Skin epidermis (tissue), 12 donors: Measurements from ENCODE around the gene OLA1.

Experiments
- H3K27ac ChIP-seq, 21 experiments: fragments of 200-600 bp; sonication (generic) in 11 of 21; one replicate each; pipeline ENCODE4 v1.5.0; 2020; ENCODE audit warnings: mild to moderate bottlenecking in 3 of 21, inconsistent platforms in 2 of 21, moderate library complexity in 2 of 21
- H3K4me3 ChIP-seq, 7 experiments: fragments of 200-600 bp; sonication (generic) in 2 of 7; one replicate each; pipeline ENCODE4 v1.5.0; 2020; ENCODE audit warnings: inconsistent platforms in 2 of 7, mild to moderate bottlenecking in 2 of 7, moderate library complexity in 1 of 7

The OLA1 gene

DNA sequence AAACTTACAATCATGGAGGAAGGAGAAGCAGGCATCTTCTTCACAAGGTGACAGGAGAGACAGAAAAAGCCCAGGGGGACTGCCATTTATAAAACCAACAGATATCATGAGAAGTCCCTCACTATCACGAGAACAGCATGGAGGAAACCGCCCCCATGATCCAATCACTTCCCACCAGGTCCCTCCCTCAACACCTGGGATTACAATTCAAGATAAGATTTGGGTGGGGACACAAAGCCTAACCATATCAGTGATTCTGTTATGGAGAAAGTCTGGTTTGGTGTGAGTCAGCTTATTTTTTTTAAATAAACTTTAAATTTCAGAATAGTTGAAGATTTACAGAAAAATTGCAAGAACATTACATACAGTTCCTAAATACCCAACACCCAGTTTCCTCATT lies 198.4 kb downstream of the OLA1 start:
- H3K4me3 ChIP-seq = no peak overlapping the region

DNA sequence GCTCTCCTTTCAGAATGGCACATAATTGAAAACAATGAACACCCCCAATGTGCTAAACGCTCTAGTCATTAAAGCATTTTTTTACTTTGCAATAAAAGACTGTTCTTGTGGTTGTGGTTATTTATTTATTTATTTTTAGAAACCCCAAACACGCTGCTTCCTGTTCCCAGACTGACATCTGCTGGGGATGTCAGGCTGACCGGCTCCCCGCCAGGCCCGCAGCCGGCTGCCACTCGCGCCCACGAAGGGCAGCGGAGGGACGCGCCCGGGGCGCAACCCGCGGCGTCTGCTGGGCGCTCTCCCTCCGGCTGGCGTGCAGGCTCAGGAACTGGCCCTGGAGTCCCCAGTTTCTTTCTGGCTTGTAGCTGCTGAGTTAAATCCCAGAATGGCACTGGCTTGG lies 200.1 kb downstream of the OLA1 start:
- H3K4me3 ChIP-seq = no peak overlapping the region
- H3K27ac ChIP-seq = no peak overlapping the region

More for the DNA sequence above, 198.4 kb downstream of the OLA1 start:
- no peak overlapping the region for H3K27ac ChIP-seq

DNA sequence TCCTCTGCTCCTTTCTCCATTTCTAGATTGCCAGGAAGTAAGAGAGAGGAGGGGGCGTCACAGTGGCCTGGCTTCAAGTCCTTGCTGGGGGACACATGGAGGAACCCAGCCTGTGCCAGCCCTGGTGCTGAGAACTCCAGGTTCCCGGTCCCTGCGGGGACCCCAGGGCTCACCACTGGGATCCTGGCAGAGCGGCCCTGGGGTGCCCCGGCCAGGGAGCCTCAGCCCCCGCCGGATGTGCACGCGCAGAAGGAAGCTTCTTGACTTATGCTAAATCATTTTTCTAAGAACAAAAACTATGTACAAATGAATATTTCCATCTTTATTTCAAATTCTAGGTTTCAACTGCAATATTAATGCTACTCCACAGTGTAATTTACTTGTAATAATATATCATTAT lies 200.6 kb downstream of the OLA1 start:
- Histone ChIP-seq H3K27ac (no peak overlapping the region), H3K4me3 (no peak overlapping the region)

DNA sequence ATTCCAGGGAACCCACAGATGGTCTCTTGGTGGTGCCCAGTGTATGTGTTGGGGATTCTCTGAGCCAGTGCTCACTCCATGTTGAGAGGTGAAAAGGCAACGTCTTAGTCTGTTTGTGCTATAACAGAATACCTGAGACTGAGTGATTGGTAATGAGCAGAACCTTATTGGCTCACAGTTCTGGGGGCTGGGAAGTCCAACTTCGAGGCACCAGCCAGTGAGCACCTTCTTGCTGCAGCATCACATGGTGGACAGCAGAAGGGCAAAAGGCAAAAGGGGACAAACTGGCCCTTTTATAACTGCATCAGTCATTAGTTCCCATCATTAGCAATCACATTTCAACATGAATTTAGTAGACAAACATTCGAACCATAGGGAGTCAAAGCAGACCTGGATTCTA lies 202.2 kb downstream of the OLA1 start:
- H3K4me3 ChIP-seq = no peak overlapping the region
- H3K27ac ChIP-seq = no peak overlapping the region

DNA sequence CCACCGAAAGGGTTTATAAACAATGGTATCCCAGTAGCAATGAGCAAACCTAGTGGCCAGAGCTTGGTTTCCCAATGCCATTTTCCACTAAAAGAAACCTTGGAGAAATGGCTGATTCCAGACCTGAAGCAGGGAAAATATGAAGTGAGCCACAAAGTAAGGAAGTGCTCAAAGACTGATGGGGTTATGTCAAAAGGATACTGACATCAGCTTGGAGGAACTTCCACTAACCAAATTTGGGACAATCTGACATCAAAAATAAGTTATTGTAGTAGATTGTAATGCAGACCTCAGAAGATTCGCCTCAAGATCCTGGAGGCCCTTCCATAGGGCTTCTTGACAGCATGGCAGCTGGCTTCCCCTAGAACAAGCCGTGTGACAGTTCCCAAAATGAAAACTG lies 203.8 kb downstream of the OLA1 start:
- H3K4me3 ChIP-seq = no peak overlapping the region
- no peak overlapping the region for H3K27ac ChIP-seq

DNA sequence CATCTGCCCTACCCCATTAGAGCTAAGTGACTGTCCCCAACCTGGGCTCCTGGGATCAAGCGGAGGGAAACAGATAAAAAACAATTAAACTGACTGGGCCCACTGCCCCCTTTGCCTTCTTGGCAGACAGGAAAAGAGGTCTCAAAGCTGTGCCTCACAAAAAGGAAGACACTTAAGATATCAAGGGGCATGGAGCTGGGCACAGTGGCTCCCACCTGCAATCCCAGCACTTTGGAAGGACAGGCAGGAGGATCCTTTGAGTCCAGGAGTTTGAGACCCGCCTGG lies 208.0 kb downstream of the OLA1 start:
- no peak overlapping the region for H3K4me3 ChIP-seq
- H3K27ac ChIP-seq = peak overlapping the region in 3 of 21 experiments; percentile 81 to 89 (median 86)

DNA sequence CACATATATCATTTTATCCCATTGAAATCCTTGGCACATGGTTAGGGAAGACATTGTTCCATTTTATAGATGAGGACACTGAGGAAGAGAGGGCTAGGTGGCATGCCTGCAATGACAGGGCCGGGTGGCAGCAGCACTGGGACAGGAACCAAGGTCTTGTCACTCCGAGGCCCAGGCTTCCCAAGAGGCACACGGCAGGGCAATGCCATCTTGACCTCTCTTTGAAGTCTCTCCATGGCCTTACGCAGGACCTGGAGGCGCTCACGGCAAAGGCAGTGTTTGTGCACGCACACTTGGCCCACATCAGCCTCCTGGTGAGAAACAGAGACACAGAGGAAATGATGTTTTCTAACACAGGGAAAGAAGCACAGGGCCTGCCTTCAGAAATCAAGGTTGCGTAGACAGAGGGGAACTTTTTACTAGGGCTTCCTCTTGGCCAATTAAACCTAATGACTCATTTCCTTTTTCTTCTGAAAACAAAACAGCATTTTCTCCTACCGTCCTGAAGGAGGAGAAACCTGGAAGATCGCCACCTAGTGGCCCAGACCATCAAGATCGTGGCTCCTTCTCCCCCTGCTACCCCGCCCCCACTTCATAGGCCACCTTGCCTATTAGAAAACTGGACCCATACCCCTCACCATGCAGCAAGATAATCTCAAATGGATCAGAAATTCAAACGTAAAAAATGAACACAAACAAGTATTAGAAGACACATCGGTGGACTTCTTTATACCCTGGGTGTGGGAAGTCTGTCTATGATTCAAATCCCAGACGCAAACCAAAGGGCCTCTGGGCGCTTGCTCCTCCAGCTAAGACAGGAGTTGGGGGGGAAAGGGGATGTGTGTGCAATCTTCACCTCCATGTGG lies 208.5 kb downstream of the OLA1 start:
- Histone ChIP-seq H3K27ac (peak overlapping the region in 20 of 21 experiments; percentile 4 to 94 (median 82)), H3K4me3 (no peak overlapping the region)

DNA sequence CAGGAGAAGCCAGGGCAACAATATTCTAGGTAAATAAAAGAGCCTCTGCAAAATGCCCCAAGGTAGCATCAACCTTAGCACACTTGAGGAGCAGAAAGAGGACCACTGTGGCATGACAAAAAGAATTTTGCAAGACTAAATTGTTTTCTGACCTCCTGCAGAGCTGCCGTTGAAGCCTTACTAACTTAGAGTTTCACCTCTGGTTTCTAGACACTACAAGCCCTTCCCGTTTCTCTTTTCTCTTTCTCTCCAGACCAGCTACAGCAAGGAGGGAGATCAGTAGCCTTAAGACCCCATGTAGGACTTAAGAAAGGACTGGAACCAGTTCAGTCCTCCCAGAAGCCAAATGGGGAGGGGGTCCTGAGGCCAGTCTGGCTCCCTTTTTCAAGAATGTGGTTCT lies 209.9 kb downstream of the OLA1 start:
- no peak overlapping the region for H3K4me3 ChIP-seq
- H3K27ac ChIP-seq = peak overlapping the region in 8 of 21 experiments; percentile 14 to 89 (median 36)

DNA sequence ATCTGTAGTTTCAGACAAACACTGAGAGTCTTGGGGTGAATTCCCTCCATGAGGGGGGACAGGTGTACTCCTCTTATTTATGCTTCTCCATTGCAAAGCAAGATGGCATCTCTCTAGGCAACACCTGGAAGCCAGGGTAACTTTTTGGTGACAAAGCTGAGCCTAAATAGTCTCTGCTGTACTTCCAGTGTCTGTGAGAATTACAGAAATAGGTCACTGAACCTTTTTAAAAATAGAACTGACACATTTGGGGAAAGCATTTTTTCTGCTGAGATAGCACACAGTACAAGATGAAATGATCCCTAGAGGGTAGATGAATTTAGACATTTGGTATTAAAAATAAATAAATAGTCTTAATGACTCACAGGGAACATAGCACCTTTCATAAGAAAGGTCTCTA lies 211.5 kb downstream of the OLA1 start:
- Histone ChIP-seq H3K4me3 (no peak overlapping the region), H3K27ac (peak overlapping the region in 11 of 21 experiments; percentile 6 to 86 (median 50))

DNA sequence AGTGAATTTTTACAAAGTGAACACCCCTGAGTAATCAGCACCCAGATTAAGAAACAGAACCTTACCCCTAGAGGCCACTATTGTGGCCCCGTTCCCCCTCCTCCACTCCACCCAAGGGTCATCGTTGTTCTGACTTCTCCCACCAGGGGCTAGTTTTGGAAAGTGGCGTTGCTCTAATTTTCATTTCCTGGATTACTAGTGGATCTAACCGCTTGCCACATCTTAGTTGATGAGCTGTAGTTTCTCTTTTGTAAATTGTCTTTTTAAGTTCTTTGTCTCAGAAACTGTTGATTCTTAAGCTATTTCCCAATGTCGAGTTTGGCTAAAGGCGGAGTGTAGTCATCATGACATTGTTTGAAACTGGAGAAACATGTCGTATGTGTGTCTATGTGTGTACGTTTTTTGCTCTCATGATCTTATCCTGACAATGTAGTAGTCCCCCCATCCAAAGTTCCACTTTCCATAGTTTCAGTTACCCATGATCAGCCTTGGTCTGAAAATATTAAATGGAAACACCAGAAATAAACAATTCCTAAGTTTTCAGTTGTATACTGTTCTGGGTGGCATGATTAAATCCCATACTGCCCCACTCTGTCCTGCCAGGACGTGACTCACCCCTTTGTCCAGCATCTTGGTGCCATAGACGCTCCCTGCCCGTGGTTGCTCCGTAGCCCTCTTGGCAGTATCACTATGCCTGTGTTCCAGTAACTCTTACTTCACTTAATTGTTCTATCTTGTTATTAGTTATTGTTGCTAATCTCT lies 212.2 kb downstream of the OLA1 start:
- peak overlapping the region in 1 of 7 experiments; percentile 5 for H3K4me3 ChIP-seq
- H3K27ac ChIP-seq = peak overlapping the region in 14 of 21 experiments; percentile 7 to 86 (median 52)

DNA sequence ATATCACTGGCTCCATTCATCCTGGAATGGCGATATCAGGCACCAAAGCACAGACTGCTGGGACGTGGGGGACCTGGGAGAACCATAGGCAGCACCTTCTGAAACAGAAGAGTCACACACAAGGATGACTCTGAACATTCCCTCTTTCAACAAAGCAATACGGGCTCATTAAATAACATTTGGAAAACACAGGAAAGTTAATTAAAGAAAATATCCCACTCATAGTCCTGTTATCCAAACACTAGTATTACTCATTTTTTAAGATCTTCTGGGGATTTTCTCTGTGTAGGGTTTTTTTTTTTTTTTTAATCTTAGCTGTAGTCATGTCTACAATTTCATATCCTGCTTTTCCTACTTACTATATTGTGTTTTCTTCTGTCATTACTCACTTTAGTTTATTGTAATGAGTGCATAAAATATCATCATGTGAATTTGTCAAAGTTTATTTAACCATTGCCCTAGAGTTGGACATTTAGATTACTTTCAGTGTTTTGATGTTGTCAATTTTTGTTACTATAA lies 213.2 kb downstream of the OLA1 start:
- no peak overlapping the region for H3K27ac ChIP-seq
- H3K4me3 ChIP-seq = no peak overlapping the region

DNA sequence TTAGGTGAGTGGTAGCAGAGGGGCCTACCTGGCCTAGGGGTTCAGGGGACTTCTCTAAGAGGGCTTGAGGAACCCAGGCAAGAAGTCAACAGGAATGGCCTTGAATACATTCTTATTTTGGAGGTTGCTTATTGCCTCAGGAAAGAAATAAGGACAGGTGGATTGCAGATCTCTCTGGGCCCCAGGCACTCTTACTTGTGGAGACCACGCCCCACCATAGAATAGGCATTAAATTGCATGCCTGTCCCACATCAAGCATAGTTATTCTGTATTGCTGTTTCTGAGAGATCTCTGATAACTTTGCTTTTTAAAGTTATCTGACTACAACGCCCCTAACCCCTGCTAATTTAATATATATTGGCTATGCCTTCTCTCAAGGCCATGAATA lies 215.2 kb downstream of the OLA1 start:
- H3K27ac ChIP-seq = peak overlapping the region in 3 of 21 experiments; percentile 23 to 71 (median 67)
- H3K4me3 ChIP-seq = no peak overlapping the region

DNA sequence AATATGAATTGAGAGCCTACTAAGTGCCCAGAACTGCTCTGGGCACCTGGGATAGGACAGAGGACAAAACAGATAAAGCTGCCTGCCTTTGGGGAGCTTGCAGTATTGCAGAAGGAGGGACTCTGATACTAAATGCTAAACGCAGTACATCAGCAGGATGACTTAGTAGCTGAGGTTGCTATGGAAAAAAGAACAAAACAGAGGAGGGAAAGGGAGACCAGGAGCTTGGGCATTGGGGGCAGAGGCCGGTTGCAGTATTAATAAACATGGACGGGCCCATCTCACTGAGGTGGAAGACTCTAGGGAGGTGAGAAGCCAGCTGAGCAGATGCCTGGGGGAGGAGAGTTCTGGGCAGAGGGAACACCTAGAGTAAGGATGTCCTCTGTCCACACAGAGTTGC lies 217.1 kb downstream of the OLA1 start:
- Histone ChIP-seq H3K27ac (peak overlapping the region in 3 of 21 experiments; percentile 25 to 51 (median 28)), H3K4me3 (no peak overlapping the region)

DNA sequence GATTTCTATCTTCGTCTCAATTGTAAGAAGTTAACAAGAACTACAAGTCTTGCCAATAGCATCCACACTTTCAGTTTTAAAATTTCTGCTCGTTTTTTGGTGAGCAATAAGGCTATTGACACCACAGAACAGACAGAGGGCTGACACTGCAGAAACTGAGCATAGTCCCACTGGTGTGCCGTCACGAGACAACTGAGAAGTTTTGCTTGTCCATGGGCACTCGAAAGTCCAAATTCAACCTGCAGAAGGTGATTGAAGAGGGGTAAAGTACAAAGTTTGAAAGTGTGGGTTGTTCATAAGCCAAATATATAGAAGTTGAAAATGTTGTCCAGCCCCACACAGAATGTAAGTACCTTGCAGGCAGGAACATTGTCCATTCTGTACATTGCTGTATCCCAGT lies 219.4 kb downstream of the OLA1 start:
- Histone ChIP-seq H3K27ac (no peak overlapping the region), H3K4me3 (no peak overlapping the region)

DNA sequence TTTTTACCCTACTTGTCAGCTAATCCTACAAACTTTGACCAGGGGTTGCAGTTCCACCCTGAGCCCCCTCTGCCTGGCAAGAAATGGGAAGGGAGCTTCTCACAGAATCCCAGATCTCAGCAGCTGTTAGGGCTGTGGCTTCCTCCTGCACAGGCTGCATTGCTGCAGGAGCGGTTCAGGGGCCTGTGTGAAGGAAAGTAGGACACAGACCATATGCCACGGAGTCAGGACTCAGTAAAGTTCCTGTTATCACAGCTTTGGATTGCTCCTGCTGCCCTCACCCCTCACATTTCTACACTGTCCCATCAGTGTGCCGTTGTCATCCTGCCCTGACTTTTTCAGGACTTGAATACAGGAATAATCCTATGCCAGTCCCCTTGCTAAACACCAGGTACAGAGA lies 220.4 kb downstream of the OLA1 start:
- no peak overlapping the region for H3K4me3 ChIP-seq
- no peak overlapping the region for H3K27ac ChIP-seq

DNA sequence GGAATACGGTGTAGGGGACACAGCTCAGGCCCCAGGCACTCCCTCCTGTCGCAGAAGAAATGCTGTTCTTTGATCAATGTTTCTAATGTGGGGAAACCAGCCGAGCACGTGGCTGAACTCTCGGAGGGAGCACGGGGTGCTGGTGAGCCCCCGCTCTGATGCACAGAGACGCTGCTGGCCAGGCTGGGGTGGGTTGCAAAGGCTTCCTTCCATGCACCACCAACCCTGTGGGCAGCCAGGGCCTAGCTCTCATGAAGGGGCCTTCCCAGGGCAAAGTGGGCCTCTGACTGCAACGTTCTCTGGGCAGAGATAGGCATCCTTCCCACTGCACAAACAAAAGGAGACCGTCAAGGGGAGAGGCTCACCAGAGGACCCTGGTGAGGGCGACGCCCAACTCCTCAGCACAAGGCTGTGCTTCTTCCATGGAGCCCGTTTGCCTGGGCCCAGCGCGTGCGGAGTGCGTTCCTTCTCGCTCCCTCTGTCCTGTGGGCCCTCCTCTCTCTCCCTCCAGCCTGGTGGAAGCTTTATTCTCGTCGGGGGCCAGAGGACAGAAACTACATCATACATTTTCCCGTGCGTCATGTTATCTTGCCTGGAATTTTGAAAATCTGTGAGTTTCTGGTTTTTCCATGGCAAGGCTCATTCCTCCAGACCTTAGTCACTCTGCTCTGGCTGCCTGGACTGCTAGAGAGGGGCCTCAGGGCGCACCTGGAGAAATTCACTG lies 222.0 kb downstream of the OLA1 start:
- Histone ChIP-seq H3K27ac (peak overlapping the region in 20 of 21 experiments; percentile 39 to 83 (median 68)), H3K4me3 (no peak overlapping the region)

DNA sequence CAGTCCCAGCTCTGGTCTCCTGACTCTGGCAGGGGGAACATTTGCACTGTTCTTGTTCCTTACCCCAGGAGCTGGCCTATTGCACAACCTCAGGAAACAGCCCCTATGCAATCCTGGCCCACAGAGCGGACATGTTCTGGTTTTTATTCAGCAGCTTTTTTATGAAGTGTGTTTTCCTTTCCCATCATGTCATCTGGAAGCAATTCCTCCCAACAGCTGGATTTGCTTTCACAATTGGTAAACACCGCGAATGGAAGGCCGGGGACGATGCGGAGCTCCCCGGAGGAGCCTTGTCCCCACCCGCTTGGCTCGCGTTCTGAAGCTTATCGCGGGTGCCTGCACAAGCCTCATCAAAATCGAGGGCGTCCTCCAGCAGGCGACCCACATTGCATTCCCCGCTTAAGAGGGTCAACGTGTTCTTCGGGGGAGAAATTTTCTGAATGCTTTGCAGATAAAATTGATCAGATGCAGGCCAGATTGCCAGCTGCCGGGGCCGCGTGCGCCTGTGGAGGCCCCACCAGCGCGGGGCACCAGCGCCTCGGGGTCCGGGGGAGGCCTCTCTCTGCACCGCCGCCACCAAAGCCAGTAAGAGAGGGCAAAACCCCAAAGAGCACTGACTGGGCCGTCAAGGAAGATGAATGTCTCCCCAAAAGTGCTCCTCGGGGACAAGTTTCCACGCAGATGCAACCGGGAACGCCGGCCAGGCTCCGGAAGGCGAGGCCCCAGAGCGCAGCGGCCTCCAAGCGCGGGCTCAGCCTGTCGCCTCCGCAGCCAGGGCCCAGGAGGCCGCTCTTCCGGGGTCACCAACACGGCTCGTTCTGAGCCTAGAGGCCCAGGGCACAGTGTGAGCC lies 222.8 kb downstream of the OLA1 start:
- H3K4me3 ChIP-seq = no peak overlapping the region

DNA sequence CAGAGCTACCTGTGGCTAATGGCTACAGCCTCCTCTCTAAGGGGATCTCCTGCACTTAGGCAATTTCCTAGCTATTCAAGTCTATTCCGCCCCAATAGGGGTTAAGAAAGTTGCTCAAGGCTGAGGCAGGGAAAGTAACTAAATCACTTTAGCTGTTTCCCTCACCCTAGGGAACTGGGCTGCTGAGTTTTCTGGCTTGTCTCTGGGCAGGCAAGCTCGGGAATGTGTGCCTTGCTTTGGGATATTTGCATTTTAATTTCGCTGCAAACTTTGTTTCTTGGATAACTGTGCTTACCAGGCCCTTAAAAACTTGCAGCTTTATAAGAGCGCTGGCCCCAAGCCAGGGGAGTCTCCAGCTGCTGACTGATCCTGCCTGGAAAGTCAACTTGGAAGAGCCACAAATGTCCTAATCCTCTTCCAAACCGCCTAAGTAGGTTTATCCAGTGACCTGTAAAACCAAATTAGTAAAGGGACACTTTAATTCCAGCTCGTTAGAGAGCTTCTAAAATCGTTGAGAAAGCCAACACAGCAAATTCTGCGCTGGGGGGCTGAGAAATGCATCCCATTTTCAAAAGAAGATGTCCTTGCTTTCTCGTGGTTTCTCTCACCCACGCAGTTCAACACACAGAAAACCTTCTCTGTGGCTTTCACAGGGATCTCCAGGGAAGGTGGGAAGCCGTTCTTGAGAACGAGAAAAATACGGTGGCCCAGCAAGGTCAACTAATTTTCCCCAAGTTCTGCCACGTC lies 223.6 kb downstream of the OLA1 start:
- Histone ChIP-seq H3K27ac (peak overlapping the region in 20 of 21 experiments; percentile 43 to 85 (median 70)), H3K4me3 (no peak overlapping the region)

More for the DNA sequence above, 222.8 kb downstream of the OLA1 start:
- H3K27ac ChIP-seq = peak overlapping the region in 20 of 21 experiments; percentile 40 to 85 (median 72)
